GM18502 (cell line): ENCODE measurements around the gene DNAJC21.
"Not testable (repeated sequence)": the region's sequence is repeated elsewhere in the genome, so short reads cannot be mapped to it uniquely, and the experiment has no call there.

Experiments used
- ATAC-seq: cut with Tn5 transposase; IDR thresholded peaks from one replicate; pipeline ENCODE4 v1.9.1; 2021; ENCODE audit warnings: mild to moderate bottlenecking; ENCODE audit not compliant: unreplicated experiment, poor library complexity

Gene DNAJC21

DNA sequence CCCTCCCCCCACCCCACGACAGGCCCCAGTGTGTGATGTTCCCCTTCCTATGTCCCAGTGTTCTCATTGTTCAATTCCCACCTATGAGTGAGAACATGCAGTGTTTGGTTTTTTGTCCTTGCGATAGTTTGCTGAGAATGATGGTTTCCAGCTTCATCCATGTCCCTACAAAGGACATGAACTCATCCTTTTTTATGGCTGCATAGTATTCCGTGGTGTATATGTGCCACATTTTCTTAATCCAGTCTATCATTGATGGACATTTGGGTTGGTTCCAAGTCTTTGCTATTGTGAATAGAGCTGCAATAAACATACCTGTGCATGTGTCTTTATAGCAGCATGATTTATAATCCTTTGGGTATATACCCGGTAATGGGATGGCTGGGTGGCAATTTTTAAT, 42.3 kb downstream of the DNAJC21 start:
- ATAC-seq: not testable (repeated sequence)

- no peak for ATAC-seq
Observed at GRCh38 chr5:34976347-34976746, 47.0 kb downstream of the DNAJC21 start.

DNA sequence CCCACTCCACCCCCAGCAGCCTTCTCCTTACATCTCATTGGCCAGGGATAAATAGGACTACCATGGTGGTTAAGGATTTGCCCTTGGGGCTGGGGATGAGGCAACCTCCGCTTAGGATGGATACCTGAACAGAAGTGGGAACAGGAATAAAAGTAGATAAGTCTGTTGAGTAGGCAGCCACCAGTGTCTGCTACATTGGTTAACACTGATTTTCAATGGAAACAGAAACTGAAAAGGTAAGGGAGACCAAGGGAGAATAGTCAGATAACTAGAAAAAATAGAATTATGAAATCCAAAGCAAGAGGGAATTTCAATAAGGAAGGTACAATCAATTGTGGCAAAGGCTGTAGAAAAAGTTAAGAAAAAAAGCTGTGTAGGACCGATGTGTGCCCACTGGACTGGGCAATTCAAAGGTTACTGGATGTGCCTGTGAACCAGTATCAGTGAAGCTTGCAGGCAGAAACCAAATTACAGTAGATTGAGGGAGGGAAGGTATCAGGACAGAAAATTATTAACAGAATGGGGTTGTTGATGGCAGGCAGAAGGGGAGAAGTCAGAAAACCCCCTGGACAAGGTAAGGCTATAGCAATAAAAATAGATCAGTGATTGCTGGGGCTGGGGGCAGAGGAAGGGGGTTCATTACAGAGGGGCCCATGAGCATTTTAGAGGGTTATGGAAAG, 48.7 kb downstream of the DNAJC21 start:
- peak; percentile 70 for ATAC-seq

GRCh38 chr5:34978681-34979080, 49.3 kb downstream of the DNAJC21 start:
- peak; percentile 45 for ATAC-seq

- ATAC-seq: no peak
Observed at GRCh38 chr5:34982823-34983222, 53.5 kb downstream of the DNAJC21 start.

GRCh38 chr5:34986965-34987364, 57.6 kb downstream of the DNAJC21 start:
- ATAC-seq: no peak

DNA sequence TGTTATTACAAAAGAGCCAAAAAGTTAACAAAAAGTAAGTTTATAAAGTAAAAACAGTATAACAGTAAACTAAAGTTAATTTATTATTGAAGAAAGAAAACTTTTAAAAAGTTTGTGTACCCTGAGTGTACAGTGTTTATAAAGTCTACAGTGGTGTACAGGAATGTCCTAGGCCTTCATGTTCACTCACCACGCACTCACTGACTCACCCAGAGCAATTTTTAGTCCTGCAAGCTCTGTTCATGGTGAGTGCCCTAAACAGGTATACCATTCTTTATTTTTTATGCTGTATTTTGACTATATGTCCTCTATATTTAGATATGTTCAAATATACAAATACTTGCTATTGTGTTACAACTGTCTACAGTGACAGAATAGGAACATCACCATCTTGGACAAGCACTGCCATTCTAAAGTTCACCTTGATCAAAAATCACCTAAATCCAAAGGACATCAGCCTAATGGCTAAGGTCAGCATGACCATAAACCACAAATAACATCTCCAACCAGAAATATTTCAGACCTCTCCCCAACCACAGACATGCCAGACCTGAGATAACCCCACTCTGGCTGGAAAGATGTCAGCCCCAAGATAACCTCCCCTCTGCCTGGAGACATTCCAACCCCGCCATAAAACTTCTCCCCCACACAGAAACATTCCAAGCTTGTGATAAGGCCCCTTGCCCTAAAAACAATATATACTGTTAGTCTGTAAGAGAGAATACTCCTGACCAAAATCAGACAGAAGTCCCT, 62.3 kb downstream of the DNAJC21 start:
- no peak for ATAC-seq

DNA sequence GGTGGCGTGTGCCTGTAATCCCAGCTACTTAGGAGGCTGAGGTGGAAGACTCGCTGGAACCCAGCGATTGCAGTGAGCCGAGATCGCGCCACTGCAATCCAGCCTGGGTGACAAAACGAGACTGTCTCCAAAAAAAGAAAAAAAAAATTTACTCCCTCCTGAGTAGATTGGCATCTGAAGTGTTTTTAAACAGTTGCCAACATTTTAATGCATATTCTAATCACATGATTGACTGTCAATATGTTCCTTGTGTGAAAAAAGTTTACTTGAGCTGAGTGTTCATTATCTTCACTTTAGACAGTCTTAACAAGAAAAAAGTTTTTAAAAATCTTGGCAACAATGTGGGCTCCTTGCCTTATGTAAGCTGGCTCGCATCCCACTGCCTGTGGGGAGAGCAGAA, 64.6 kb downstream of the DNAJC21 start:
- no peak for ATAC-seq

GRCh38 chr5:34996261-34996660, 66.9 kb downstream of the DNAJC21 start:
- no peak for ATAC-seq

DNA sequence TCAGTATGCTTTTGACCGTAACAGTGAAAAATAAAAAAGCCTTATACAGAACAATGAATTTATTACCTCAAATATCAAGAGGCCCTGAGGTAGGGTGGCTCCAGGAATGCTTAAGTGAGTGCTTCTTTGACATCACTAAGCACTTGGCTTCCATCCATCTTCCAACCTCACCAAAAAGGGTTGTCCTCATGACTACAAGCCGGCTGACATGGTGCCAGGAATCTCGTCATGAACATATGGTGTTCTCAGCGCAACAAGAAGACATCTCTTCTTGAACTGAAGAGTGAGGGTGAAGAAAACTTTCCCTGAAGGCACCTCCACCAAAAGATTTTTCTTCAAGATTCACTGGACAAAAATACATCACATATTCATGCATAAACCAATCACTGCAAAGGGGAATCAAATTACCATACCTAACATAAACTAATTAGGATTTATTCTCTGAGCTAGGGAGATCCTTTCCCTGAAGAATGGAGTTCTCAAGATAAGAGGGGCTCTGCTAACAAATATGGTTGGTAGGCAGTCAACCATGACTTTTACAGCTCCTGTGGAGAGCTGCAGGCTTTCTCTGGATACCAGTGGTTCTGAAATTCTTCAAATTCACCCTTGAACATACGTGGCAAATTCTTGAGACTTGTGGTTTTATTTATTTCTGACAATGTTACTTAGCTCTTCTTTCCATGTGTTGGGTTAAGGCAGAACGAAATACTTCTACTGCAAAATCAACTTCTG, 68.9 kb downstream of the DNAJC21 start:
- no peak for ATAC-seq

DNA sequence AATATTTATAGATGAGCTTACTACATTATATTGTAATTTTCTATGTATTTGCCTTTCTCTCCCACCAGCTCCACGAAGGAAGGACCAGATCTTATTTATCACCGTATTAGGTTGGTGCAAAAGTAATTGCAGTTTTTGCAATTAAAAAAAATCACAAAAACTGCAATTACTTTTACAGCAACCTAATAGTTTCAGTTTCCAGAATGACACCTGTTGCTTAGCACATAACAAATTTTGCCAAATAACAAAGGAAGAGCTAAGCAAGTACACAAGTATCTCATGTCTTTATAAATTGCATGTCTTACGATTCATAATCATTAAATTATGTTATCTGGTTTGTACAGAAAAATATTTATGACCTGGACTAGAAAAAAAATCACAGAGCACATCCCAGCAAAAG, 72.5 kb downstream of the DNAJC21 start:
- ATAC-seq: no peak

DNA sequence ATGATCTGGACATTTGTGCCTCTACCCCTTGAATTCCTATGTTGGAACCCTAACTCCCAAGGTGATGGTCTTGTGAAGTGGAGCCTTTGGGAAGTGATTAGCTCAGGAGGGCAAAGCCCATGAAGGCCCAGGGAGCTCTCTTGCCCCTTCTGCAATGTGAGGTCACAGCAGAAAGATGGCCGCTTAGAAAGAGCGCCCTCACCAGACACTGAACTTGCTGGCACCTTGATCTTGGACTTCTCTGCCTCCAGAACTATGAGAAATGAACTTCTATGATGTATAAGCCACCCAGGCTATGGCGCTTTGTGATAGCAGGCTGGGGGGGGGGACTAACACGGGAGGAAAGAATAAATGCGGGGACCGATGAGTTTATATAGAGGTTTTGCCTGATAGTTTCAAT, 73.1 kb downstream of the DNAJC21 start:
- ATAC-seq: no peak

DNA sequence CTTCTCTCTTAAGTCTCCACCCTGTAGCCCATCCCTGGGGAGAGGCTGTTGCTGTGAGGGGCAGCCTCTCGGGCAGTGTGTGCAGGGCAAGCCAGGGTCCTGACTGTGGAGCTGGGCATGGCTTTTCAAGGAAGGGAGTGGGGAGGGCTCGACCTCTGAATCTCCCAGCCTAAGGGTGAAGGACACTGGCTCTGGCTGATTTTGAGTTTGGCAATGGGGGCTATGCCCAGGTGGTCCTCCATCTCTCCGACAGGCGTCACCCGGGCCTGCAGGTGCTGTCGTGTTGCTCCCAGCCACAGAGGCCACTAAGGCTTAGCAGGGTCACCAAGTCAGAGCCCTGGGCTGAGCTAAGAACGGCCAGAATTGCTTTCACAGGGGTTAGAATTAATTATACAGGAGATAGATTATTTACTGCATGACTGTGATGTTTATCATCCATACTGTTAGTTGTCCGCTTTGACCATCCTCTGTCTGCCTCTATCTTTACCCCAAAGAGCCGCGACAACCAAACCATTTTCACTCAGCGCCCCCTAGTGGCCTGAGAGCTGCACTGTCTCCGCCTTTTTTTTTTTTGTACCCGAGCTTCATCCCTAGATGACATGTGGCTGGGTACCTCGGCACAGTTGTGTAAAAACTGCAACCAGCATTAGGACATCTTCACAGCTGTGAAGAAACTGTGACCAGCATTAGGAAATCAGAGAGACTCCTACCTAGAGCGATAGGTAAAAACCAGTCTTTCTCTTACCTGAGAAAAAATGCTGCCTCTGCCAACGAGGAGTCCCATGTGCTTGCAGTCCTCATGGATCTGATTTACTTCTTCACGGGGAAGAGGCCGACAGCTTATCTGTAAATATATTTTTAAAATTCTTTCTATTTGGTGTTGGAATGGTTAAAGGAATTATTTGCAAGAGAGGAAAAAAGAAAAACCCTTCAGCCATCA, 73.9 kb downstream of the DNAJC21 start:
- peak; percentile 81 for ATAC-seq

- ATAC-seq: no peak
Observed at GRCh38 chr5:35004200-35004599, 74.8 kb downstream of the DNAJC21 start.

- no peak for ATAC-seq
Observed at GRCh38 chr5:35004771-35005170, 75.4 kb downstream of the DNAJC21 start.
